K562 (cell line): Measurements from ENCODE around the gene C11orf98. TPM values are rescaled to one million over a fixed set of nuclear protein-coding genes. Genes with fewer than 3 reads are reported as not detected.
A peak's percentile ranks its signal among the peaks of the same experiment; 100 is the strongest.

Experiments
- ATF1 ChIP-seq, 2 experiments: fragments of 450-650 bp in 1 of 2; IDR thresholded peaks; 2 replicates each; pipeline ENCODE4 v1.6.1; 2016; ENCODE audit warnings: missing compliant biosample characterization in 1 of 2, missing genetic modification characterization in 1 of 2
- CTCF ChIP-seq, 3 experiments: IDR thresholded peaks in 2 of 3; conservative IDR thresholded peaks in 1 of 3; 2 replicates each; pipeline ENCODE4 v1.5.1; 2011 to 2012; ENCODE audit warnings: low read length in 3 of 3, mild to moderate bottlenecking in 3 of 3, control low read depth in 2 of 3, improper control_type of control experiment in 1 of 3, inconsistent platforms in 1 of 3, low read depth in 1 of 3, mixed read lengths in 1 of 3, moderate library complexity in 1 of 3; ENCODE audit not compliant: insufficient read depth in 2 of 3
- EGR1 ChIP-seq: fragments of 450-650 bp; conservative IDR thresholded peaks from 2 replicates; pipeline ENCODE4 v1.6.1; 2017; ENCODE audit warnings: mild to moderate bottlenecking
- MAFK ChIP-seq: IDR thresholded peaks from 2 replicates; pipeline ENCODE4 v1.6.1; 2011; ENCODE audit warnings: low read length, improper control_type of control experiment
- MYNN ChIP-seq, 2 experiments: sonication (generic); formaldehyde crosslinking in 1 of 2; IDR thresholded peaks; 2 replicates each; pipeline versions ENCODE4 v1.5.0 to v1.6.1; 2016 to 2020; ENCODE audit warnings: antibody characterized with exemption in 1 of 2, missing genetic modification reagents in 1 of 2
- RAD21 ChIP-seq, 2 experiments: fragments of 250-450 bp in 1 of 2; fragments of 450-650 bp in 1 of 2; sonication (Bioruptor Pico) in 1 of 2; formaldehyde crosslinking in 1 of 2; IDR thresholded peaks in 1 of 2; conservative IDR thresholded peaks in 1 of 2; 2 replicates each; pipeline versions ENCODE4 v1.4.0 to v1.8.0; 2020 to 2022; ENCODE audit warnings: mild to moderate bottlenecking in 2 of 2, moderate library complexity in 1 of 2
- REST ChIP-seq, 2 experiments: fragments of 450-650 bp; formaldehyde crosslinking in 1 of 2; IDR thresholded peaks; 2 replicates each; pipeline versions ENCODE4 v1.4.0 to v1.6.1; 2014 to 2020; ENCODE audit warnings: mild to moderate bottlenecking in 2 of 2, borderline replicate concordance in 1 of 2, low read depth in 1 of 2
- SMC3 ChIP-seq: conservative IDR thresholded peaks from 2 replicates; pipeline ENCODE4 v1.6.1; 2011; ENCODE audit warnings: low read depth, low read length, improper control_type of control experiment; ENCODE audit not compliant: insufficient read depth
- ZFP36 ChIP-seq: fragments of 150-350 bp; IDR thresholded peaks from 2 replicates; pipeline ENCODE4 v1.6.1; 2018; ENCODE audit warnings: low read length, low read depth; ENCODE audit not compliant: partially characterized antibody
- ZFX ChIP-seq: sonication (generic); formaldehyde crosslinking; IDR thresholded peaks from 2 replicates; pipeline ENCODE4 v1.8.0; 2022; ENCODE audit warnings: mild to moderate bottlenecking, missing genetic modification reagents, moderate library complexity
- ZNF316 ChIP-seq: fragments of 450-650 bp; IDR thresholded peaks from 2 replicates; pipeline ENCODE4 v1.6.1; 2016
- ZNF780A ChIP-seq: fragments of 250-450 bp; sonication (Bioruptor Pico); IDR thresholded peaks from 2 replicates; pipeline ENCODE4 v1.5.0; 2021; ENCODE audit warnings: mild to moderate bottlenecking
- polyA plus RNA-seq, 8 experiments: library from polyadenylated mRNA; depleted of rRNA in 4 of 8; stranded (reverse) in 5 of 8; unstranded in 3 of 8; fragments of >200 nt; fragmentation: Nextera tagmentation in 2 of 8; fragmentation: Illumina TruSeq in 1 of 8; extraction: Ambion mirVana in 2 of 8; extraction: Trizol in 1 of 8; gene quantifications; 2 replicates each; pipeline versions ENCODE4 v1.2.1 to v1.2.3, GENCODE V29; 2011 to 2014; ENCODE audit warnings: inconsistent platforms in 1 of 8, missing spikeins in 1 of 8
- total RNA-seq, 7 experiments: library from RNA; depleted of rRNA in 6 of 7; stranded (reverse); fragments of >200 nt in 6 of 7; fragmentation: Illumina TruSeq in 2 of 7; extraction: Trizol in 2 of 7; gene quantifications; 2 replicates each; pipeline versions ENCODE4 v1.2.1 to v1.2.3, GENCODE V29; 2011 to 2021; ENCODE audit warnings: low replicate concordance in 1 of 7
- TF ChIP-seq, protein P1 (sequence below): sonication (generic); formaldehyde crosslinking; IDR thresholded peaks from 2 replicates; pipeline ENCODE4 v1.8.1; 2023; ENCODE audit warnings: mild to moderate bottlenecking, missing genetic modification reagents

The C11orf98 gene
- total and polyA plus RNA-seq, 9 of the 15 experiments (the other 6 are each of a cell fraction or from before 2014, with no cell fraction given): 103 to 352 (median 218) TPM

DNA sequence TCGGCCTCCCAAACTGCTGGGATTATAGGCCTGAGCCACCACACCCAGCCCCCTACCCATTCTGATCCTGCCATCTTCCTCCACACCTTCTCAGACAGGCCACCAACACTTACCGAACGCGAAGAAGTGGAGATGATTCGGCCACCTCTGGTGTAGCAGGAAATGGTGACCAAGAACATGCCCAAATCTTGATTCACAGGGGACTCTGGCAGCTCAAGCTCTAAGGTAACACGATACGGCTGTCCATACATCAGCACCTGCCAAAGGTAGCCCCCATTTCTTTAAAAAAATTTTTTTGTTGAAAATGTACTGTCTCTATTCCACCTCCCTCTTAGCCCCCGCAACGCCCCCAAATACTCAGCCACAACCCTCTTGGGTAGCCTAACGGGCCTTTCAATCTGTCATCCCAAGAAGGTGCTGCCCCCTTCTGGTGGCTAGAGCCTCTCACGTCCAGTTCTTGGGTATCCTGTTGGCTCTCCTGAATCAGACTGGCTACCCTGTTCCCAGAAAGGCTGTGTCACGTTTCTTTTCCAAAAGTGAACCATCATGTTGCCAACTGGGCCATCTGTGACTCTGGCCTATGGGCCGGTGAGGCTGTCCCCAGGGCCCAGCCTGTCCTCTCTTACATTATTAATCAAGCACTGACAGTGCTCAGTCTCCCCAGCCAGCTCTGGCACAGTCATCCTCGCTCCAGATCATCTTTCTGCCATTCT is 29.6 kb upstream of the C11orf98 start (continued):
- TF ChIP-seq, protein P1, sequence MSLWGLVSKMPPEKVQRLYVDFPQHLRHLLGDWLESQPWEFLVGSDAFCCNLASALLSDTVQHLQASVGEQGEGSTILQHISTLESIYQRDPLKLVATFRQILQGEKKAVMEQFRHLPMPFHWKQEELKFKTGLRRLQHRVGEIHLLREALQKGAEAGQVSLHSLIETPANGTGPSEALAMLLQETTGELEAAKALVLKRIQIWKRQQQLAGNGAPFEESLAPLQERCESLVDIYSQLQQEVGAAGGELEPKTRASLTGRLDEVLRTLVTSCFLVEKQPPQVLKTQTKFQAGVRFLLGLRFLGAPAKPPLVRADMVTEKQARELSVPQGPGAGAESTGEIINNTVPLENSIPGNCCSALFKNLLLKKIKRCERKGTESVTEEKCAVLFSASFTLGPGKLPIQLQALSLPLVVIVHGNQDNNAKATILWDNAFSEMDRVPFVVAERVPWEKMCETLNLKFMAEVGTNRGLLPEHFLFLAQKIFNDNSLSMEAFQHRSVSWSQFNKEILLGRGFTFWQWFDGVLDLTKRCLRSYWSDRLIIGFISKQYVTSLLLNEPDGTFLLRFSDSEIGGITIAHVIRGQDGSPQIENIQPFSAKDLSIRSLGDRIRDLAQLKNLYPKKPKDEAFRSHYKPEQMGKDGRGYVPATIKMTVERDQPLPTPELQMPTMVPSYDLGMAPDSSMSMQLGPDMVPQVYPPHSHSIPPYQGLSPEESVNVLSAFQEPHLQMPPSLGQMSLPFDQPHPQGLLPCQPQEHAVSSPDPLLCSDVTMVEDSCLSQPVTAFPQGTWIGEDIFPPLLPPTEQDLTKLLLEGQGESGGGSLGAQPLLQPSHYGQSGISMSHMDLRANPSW (CRISPR knock-in tag): 0 out of 2 replicates have a peak, but pooled peaks have one; percentile 33
- TF ChIP-seq REST (IDR thresholded peaks at IDR 0.05; ENCODE audit: borderline replicate concordance) (peak; percentile 79), REST (CRISPR knock-in tag; IDR thresholded peaks at IDR 0.05; ENCODE audit: low read depth) (no peak), MAFK (0 out of 2 replicates have a peak, but pooled peaks have one; percentile 6), RAD21 (CRISPR knock-in tag; conservative IDR thresholded peaks at IDR 0.05 in 1 of 2, IDR thresholded peaks at IDR 0.05 in 1 of 2) (peak; percentile 77 to 84), ATF1 (CRISPR knock-in tag; IDR thresholded peaks at IDR 0.05) (no peak), ATF1 (tag; IDR thresholded peaks at IDR 0.05) (peak; percentile 25; the same call in 1 of the 2 replicates), SMC3 (peak; percentile 79), ZNF316 (0 out of 2 replicates have a peak, but pooled peaks have one; percentile 5), MYNN (IDR thresholded peaks at IDR 0.05) (0 out of 2 replicates have a peak, but pooled peaks have one; percentile 31), MYNN (CRISPR knock-in tag; IDR thresholded peaks at IDR 0.05) (no peak), ZNF780A (CRISPR knock-in tag) (no peak), EGR1 (peak; percentile 60), ZFX (no peak), CTCF (IDR thresholded peaks at IDR 0.05 in 2 of 3, conservative IDR thresholded peaks at IDR 0.05 in 1 of 3; ENCODE audit: insufficient read depth in 2 of 3, low read depth in 1 of 3, low read length in 3 of 3) (peak; percentile 87 to 90 (median 87)), ZFP36 (peak; percentile 38)
